Superior temporal gyrus (tissue), 1 donor: ENCODE data around the gene AIP.
"Not testable (repeated sequence)": the region's sequence is repeated elsewhere in the genome, so short reads cannot be mapped to it uniquely, and the experiment has no call there.

Experiments used
- DNase-seq: peaks from one replicate; pipeline ENCODE4 v3.0.0-alpha.2; 2016; ENCODE audit errors: extremely low spot score

The AIP gene

DNA sequence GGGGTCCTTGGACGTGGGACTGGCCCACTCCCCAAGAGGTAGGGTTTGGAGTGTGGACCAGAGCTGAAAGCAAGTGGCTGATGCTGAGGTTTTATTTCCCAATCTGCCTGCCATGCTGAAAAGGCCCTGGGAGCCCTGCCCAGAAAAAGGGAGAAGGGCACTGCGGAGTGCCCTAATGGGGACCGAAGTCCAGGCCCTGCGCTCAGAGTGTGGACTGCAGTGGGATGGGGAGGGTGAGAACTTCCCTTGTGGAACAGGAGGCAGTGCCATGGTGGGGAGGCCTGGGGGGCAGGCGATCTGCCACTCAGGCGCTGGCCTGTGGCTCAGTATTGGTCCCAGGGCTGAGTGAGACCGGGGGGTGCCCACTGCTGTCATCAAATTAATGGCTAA is 34.6 kb upstream of the AIP start:
- DNase-seq: no peak

DNA sequence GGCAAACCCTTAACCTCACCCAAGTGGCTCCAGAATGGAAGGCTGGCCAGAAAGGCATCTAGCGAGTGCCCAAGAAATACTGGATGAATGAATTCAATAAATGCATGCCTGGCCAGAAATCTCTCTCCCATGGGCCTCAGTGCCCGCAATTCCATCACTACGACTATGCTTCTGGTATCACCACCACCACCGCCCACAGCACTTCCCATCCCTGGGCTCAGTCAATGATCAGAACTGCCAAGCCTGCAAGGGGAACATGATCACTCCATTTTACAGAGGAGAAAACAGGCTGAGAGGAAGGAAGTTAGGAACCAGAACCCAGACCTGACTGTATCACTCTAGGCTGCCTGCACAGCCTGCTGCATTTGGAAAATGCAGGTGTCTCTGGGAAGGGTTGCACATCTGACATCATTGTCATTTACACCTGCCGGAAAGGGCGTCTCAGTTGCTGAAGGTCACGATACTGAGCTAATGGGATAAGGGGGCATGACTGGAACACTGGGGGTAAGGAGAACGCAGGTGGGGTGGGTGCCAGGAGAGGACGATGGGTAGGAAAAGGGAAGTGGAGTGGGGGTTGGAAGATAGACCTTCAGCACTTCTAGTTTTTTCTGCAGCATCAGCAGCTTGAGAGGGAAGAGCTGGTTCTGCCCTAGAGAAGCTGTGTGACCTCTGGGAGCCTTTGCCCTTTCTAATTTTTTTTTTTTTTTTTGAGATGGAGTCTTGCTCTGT is 33.5 kb upstream of the AIP start:
- DNase-seq: no peak

GRCh38 chr11:67450796-67451657 is 31.8 kb upstream of the AIP start:
- no peak for DNase-seq

GRCh38 chr11:67451658-67451976 is 31.2 kb upstream of the AIP start:
- DNase-seq: no peak

GRCh38 chr11:67452141-67452952 is 30.5 kb upstream of the AIP start, which contains the start of gene GPR152:
GPR152 (minus strand) TSS chr11:67452729; CDS start chr11:67452724, 5 bp downstream.
- no peak for DNase-seq

DNA sequence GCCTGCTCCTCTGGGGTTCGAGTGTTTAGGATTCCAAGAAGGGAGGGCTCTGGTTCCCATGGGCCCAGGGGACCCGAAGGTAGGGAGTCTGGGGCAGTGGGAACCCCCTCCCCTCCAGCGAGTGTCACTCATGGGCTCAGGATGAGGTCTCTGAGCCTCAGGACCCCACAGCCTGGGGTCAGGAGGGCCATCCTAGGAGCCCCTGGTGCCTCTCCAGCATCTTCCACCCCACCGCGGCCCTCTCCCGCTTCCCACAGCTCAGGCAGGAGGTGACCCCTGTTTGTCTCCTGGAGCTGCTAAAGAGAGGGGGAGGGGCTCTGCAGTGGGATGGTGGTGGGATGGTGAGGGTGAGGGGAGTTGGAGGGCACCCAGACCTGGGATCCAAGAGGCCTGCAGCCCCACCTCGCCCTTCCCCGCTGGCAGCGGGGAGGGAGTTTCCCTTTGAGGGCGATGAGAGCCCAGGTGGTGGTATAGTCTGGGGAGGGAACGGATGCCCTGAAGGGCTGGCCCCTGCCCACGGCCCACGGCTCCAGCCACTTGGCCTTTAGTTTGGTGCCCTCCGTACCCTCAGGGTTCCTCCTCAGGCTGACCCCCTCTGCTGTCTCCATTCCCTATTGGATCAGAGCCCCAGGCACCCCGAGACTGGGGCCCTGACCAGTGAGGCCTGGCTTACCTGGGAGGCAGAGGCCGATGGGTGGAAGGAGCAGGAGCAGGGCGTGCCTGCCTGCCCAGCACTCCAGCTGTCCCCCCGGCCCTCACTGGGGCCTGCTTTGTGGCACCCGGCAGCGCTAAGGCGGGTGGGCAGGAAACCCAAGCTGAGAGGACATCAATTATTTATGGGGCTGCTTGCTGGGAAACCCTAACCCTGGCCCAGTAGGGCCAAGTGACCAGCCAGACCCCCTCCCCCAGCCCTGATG is 28.8 kb upstream of the AIP start:
- DNase-seq: no peak

DNA sequence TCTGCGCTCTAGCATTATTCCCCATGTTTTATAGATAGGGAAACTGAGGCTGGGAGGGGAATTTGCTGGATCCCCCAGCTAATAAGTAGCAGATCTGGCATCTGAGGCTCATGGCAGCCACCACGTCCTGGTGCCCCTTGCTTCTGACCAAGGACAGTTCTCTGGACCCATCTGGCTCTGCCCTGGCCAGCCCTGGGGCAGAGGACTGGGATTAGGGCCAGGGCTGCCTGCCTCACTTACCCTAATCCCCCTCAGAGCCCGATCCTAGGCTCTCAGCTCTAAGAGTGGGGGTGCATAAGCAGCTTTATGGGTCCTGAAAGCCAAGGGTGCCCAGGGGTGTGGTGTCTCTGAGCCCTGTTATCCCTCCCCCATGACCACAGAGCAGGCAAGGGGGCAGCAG is 27.8 kb upstream of the AIP start, which contains the start of gene CABP4:
Gene CABP4, plus strand, starts transcription at position 301 of the 400 bp plus-strand sequence. Its CDS starts 70 bp downstream, at position 371.
- no peak for DNase-seq

DNA sequence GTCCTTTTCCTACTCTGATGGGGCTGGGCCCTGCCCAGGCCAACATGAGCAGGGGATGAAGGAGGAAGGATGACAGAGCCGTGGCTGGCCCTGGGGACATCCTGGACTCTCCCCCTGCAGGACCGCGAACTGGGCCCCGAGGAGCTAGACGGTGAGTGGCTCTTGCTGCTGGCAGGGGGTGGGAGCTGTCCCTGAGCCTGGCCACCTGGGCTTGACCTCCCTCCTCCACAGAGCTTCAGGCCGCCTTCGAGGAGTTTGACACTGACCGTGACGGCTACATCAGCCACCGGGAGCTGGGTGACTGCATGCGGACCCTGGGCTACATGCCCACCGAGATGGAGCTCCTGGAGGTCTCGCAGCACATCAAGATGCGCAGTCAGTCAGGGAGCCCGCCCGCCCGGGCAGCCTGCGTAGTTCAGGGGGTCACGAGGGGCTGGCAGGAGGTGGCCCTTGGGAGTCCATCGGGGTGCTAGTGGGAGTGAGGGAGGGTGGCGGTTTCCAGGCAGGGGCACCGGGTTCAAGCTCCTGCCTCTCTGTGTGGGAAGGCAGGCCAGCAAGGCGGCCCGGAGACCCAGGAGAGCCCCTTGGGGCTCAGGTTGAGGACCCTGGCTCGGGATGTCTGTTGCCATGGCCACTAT is 26.6 kb upstream of the AIP start:
- DNase-seq: no peak

DNA sequence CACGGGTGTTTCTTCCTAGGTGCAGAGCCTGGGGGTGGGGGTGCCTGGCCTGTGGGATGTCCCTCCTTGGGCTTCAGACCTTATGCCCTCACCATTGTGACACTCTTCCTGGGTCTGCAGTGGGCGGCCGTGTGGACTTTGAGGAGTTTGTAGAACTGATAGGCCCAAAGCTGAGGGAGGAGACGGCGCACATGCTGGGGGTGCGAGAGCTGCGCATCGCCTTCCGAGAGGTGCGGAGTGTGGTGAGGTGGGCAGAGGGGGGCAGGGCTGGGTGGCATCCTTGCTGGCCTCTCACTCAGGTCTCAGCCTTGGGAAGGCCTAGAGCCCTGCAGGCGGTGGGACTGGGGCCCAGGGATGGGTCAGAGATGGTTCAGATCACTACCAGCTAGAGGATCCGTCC is 25.4 kb upstream of the AIP start:
- no peak for DNase-seq

GRCh38 chr11:67458266-67458665 is 24.6 kb upstream of the AIP start:
- DNase-seq: no peak

DNA sequence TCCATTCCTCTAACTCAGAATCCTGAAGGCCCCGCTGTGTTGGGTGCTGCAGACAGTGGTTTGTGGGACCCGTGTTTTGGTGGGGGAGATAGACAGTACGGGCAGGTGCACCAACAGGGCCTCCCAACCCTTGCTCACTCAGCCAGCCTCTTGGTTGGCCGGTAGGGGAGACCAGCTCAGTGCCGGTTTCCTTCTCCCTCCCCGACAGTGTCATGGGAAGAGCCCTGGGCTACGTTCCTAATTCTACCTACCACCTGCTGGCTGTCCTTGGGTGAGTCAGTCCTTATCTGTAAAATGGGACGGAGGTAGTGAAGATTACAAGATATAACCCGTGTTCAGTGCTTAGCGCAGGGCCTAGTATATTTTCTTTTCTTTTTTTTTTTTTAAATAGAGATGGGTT is 19.6 kb upstream of the AIP start:
- no peak for DNase-seq

GRCh38 chr11:67463680-67464410 is 19.0 kb upstream of the AIP start:
- no peak for DNase-seq

- DNase-seq: peak; percentile 69
These were observed 18.2 kb upstream of the AIP start for GRCh38 chr11:67464411-67465188.

- DNase-seq: no peak
These were observed 17.7 kb upstream of the AIP start for GRCh38 chr11:67465189-67465510.

DNA sequence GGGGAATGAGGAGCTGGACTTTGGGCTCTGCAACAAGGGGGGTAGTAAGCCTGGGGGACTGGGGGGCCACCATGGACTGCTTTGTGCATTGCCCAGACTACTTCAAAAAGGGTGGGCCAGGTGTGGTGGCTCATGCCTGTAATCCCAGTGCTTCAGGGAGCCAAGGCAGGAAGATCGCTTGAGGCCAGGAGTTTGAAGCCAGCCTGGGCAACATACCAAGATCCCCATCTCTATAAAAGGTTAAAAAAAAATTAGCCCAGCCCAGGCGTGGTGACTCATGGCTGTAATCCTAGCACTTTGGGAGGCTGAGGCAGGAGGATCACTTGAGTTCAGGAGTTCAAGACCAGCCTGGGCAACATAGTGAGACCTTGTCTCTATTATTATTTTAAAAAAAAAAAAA is 17.3 kb upstream of the AIP start:
- not testable (repeated sequence) for DNase-seq

DNA sequence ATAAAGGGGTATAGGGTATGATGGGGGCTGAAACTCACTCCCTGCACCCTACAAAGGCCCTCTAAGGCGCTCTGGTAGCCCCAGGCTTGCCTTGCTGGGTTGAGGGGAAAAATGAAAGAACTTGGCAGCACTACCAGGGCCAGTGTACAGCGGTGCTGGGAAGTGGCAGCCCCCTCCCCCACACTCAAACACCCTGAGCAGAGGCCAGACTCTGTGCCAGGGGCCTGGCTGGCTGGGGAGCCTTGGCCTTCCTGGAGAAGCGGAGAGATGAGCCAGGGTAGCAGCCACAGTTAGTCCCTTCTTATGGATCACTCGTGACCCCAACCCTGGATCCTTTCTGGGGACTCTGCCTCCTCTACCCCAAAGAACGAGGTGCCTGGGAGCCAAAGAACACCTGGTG is 16.5 kb upstream of the AIP start:
- no peak for DNase-seq

DNA sequence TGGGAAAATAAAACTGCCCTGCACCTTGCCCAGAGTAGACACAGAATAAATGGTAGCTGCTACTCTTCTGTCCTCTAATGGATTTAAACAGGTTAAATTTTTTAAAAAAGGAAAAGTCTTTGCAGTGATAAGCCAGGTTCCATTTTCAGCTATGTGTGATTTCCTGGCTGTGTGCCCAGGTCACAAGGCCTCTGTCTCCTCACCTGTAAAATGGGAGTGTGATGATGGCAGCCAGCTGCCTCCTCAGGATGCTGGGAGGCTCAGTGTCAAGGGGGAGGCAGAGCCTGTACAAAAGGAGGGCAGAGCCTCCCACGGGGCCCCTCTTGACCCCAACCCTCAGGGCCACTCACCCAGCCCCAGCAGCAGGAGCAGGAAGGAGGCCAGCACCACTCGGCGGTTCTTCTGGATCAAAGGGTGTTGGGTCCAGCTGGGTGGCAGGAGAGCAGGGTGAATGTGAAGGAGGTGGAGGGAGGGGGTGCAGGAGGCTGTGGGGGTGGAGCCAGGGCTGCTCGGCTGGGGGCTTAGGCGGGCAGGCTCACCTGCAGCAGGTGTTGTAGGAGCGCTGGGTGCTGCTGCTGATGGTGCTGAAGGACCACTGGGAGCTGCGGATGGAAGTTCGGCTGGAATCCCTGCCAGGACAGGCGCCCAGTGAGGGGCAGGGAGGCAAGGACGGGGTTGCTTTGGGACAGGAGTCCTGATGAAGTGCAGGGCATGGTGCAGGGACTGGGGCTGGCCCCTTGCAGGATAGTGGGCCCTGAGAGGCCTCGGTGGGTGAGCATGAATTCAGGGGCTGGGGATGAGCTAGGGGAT is 15.7 kb upstream of the AIP start:
- DNase-seq: no peak

GRCh38 chr11:67468056-67468455 is 14.8 kb upstream of the AIP start:
- no peak for DNase-seq

DNA sequence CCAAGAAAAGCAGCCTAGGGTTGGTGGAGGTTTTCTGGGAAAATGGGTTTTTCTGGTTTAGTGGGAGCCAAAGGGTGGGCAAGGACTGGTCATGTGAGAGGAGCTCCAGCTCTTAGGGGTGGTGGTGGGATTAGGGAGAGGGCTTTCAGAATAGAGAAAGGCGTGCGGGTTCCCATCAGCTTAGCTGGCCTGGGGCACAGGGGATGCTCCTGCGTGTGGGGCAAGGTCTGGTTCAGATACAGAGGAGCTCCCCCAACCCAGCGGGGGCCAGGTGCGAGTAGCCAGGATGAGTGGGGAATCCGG is 14.4 kb upstream of the AIP start:
- DNase-seq: no peak
